HFF-Myc (cell line): ENCODE data around the gene MED17.

ENCODE experiments used
- DNase-seq: peaks from one replicate; pipeline ENCODE4 v3.0.0-alpha.2; 2011; ENCODE audit warnings: low read depth; ENCODE audit errors: extremely low read depth
- H3K4me3 ChIP-seq: replicated peaks from 2 replicates; pipeline ENCODE4 v1.5.1; 2011; ENCODE audit warnings: low read depth, mild to moderate bottlenecking, control low read depth, low read length
- TF ChIP-seq, protein P1 (sequence below): IDR thresholded peaks from 2 replicates; pipeline ENCODE4 v1.5.1; 2012; ENCODE audit warnings: mild to moderate bottlenecking, low read depth, low read length, control low read depth; ENCODE audit errors: missing control alignments

MED17 gene

DNA sequence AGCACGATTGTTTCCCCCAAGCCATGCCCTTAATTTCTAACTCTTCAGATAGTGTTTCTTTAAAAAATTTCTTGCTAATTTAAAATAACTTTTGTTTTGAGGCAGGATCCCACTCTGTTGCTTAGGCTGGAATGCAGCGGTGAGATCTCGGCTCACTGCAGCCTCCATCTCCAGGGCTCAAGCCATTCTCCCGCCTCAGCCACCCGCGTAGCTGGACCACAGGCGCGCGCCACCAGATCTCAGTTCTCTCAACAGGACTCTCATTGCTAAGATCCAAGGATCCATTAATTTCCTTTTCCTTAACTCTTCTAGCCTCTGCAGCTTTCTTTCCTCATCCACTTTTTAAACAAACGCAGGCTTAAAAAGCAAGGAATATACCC is 327 bp upstream of the MED17 start:
- TF ChIP-seq, protein P1, sequence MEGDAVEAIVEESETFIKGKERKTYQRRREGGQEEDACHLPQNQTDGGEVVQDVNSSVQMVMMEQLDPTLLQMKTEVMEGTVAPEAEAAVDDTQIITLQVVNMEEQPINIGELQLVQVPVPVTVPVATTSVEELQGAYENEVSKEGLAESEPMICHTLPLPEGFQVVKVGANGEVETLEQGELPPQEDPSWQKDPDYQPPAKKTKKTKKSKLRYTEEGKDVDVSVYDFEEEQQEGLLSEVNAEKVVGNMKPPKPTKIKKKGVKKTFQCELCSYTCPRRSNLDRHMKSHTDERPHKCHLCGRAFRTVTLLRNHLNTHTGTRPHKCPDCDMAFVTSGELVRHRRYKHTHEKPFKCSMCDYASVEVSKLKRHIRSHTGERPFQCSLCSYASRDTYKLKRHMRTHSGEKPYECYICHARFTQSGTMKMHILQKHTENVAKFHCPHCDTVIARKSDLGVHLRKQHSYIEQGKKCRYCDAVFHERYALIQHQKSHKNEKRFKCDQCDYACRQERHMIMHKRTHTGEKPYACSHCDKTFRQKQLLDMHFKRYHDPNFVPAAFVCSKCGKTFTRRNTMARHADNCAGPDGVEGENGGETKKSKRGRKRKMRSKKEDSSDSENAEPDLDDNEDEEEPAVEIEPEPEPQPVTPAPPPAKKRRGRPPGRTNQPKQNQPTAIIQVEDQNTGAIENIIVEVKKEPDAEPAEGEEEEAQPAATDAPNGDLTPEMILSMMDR, result no peak
- no peak for DNase-seq
- H3K4me3 ChIP-seq, result peak overlapping the region; percentile 82

DNA sequence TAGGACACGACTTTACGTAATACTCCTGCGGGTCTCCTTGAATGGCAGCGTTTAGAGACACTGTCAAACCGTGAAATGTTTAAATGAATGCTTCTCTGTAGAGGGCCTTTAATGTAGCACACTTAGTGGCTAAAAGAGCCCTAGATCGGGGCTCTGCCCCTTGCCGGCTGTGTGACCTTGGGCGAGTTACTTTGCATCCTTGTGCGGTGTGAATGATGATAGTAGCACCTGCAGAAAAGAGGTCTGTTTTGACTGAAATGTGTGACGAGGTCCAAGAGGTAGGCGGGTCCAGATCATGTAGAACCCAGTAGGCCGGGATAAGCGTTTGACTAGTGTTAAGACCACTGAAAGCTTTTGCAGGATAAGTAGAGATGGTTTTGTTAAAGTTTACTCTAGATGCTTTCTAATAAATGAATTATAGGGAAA is 866 bp downstream of the MED17 start:
- peak overlapping the region; percentile 82 for H3K4me3 ChIP-seq
- TF ChIP-seq, protein P1, result no peak
- no peak for DNase-seq

DNA sequence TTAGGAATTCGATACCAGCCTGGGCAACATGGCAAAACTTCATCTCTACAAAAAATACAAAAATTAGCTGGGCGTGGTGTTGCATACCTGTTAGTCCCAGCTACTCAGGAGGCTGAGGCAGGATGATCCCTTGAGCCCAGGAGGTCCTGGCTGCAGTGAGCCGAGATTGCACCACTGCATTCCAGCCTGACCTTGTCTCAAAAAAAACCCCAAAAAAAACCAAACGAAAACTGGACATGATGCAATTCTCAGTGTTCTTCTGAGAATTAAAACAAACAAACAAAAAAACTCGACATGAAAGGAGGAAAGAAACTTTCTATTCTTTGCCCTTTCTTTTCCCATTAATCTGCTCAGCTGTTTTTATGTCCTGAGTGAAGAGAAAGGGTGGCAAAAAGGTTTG is 7.4 kb downstream of the MED17 start:
- no peak for DNase-seq
- H3K4me3 ChIP-seq, result no peak overlapping the region
- TF ChIP-seq, protein P1, result no peak

DNA sequence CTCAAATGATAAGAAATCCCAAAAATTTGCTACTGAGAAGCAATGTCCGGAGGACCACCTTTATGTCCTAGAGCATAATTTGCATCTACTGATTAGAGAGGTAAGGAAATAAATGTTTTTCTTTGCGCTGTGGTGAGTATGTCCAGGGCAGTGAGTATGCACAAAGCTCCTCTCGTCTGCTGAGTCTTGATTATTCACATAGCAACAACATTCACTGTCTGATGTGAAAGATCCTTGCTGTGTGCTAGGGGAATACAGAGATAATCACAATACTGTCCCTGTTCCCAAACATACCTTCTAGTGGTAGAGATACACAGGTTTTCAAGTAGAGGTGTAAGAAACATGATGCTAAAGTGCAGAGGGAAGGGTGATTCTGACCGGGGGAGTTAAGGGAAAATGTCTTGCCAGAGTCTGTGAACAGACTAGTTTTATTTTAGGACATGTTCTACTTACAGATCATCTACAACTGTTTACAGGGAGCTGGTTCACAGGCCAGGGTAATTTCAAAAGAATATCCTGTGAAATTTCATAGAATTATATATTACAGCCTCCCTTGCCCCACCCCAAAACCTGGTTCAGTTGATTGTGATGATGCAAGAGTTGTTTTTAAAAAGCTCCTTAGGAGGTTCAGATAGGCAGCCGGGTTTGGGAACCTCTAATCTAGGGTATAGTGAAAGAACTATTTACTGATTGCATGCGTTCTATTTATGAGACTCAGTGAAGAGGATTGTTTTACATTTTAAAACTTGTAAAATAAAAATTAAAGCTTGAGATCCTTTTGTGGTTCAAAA is 12.6 kb downstream of the MED17 start:
- DNase-seq, result no peak
- TF ChIP-seq, protein P1, result no peak
- no peak overlapping the region for H3K4me3 ChIP-seq

DNA sequence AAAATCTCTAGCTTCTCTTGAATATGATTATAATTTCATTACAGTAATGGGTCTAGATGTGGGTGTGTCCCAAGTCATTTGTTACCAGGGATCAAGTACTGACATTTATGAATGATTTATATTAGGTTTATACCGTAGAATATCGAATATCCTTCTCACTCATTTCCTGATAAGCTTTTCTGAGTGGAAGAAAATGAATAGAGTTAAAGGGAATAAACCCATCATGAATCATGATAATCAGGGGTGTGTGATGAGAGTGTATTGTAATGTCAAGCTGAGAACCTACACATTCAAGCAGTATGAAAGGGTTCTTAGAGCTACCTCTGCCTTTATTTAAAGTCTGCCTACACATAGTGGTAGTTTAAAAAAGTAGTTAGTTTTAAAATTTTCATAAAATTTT is 17.3 kb downstream of the MED17 start:
- TF ChIP-seq, protein P1, result no peak
- no peak for DNase-seq
- H3K4me3 ChIP-seq, result no peak overlapping the region

DNA sequence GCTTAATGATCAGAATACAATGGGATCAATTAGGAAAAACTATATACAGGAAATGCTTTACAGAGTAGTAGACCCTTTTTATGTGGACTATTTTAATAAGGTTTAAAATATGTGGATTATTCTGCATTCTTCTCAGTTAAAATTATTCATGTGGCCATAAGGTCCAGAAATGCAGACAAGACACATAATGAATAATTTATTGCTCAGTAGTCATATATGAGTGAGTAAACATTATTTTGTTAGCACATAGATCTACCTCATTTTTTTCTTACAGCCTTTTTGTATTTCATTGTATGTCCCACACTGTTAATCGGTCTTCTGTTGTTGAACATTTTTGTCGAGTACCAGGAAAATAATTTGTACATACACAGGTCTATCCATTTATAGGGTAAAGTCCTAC is 20.8 kb downstream of the MED17 start:
- no peak overlapping the region for H3K4me3 ChIP-seq
- TF ChIP-seq, protein P1, result no peak
- DNase-seq, result no peak

DNA sequence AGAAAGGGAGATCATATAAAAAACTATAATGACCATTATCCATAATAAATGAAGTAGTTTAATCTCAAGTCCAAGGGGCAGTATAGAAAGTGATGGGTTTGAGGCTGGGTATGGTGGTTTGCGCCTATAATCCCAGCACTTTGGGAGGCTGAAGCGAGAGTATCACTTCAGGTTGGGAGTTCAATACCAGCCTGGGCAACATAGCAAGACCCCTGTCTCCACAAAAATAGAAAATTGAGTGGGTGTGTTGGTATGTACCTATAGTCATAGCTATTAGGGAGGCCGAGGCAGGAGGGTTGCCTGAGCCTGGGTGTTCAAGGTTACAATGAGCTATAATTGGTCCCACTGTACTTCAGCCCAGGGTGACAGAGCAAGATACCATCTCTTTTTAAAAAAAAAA is 23.9 kb downstream of the MED17 start:
- no peak overlapping the region for H3K4me3 ChIP-seq
- no peak for DNase-seq
- TF ChIP-seq, protein P1, result no peak
